ENCODE data around the gene OR10K2.
"Not testable (repeated sequence)": the region's sequence is repeated elsewhere in the genome, so short reads cannot be mapped to it uniquely, and the experiment has no call there.

OR10K2 gene

GRCh38 chr1:158457246-158457645 is 31.2 kb upstream of the OR10K2 start:
- no peak overlapping the region for H3K4me3 ChIP-seq (IDR thresholded peaks at IDR 0.05; ENCODE audit: insufficient read depth, low read depth, low read length)
- no peaks in the 10 kb centered on the region for H4K20me1 ChIP-seq (ENCODE audit: insufficient read depth)
- no peak overlapping the region for H3K4me2 ChIP-seq
- no peak for TF ChIP-seq CTCF (conservative IDR thresholded peaks at IDR 0.05; ENCODE audit: low read depth, low read length)
- H3K79me2 ChIP-seq (ENCODE audit: insufficient read depth, low read depth), result no peaks in the 10 kb centered on the region
- H3K36me3 ChIP-seq (ENCODE audit: insufficient read depth), result no peaks in the 10 kb centered on the region
- no peaks in the 10 kb centered on the region for H3K27me3 ChIP-seq (ENCODE audit: insufficient read depth, low read depth)
- no peaks in the 10 kb centered on the region for H3K4me1 ChIP-seq (ENCODE audit: low read depth, poor library complexity, severe bottlenecking)
- H3K9ac ChIP-seq, result no peak overlapping the region
- no peak overlapping the region for H2AFZ ChIP-seq (ENCODE audit: low read depth)
- H3K27ac ChIP-seq, result no peak overlapping the region

DNA sequence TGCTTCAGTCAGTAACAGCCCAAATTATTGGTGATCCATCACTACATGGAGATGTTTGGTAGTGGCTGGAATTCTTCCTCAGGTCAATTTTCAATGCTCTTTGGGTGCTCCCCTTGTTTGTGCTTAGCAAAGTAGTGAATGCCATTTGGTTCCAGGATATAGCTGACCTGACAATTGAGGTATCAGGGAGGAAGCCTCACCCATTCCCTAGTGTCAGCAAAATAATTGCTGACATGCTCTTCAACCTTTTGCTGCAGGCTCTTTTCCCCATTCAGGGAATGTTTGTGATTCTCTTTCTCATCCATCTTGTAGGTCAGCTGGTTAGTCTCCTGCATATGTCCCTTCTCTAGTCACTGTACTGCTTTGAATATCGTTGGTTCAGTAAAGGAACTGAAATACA is 28.5 kb upstream of the OR10K2 start:
- Histone ChIP-seq H3K4me2 (no peak overlapping the region), H3K36me3 (ENCODE audit: insufficient read depth) (no peaks in the 10 kb centered on the region), H3K4me1 (ENCODE audit: low read depth, poor library complexity, severe bottlenecking) (no peaks in the 10 kb centered on the region), H3K9ac (no peak overlapping the region), H2AFZ (ENCODE audit: low read depth) (no peak overlapping the region), H3K27ac (no peak overlapping the region), H4K20me1 (ENCODE audit: insufficient read depth) (no peaks in the 10 kb centered on the region), H3K79me2 (ENCODE audit: insufficient read depth, low read depth) (no peaks in the 10 kb centered on the region), H3K27me3 (ENCODE audit: insufficient read depth, low read depth) (no peaks in the 10 kb centered on the region), H3K4me3 (IDR thresholded peaks at IDR 0.05; ENCODE audit: insufficient read depth, low read depth, low read length) (no peak overlapping the region)
- TF ChIP-seq CTCF (conservative IDR thresholded peaks at IDR 0.05; ENCODE audit: low read depth, low read length), result no peak

GRCh38 chr1:158445376-158445775 is 19.3 kb upstream of the OR10K2 start:
- H4K20me1 ChIP-seq (ENCODE audit: insufficient read depth), result no peaks in the 10 kb centered on the region
- H3K4me3 ChIP-seq (IDR thresholded peaks at IDR 0.05; ENCODE audit: insufficient read depth, low read depth, low read length), result no peak overlapping the region
- no peak overlapping the region for H3K27ac ChIP-seq
- H2AFZ ChIP-seq (ENCODE audit: low read depth), result no peak overlapping the region
- H3K4me2 ChIP-seq, result no peak overlapping the region
- no peak overlapping the region for H3K9ac ChIP-seq
- H3K27me3 ChIP-seq (ENCODE audit: insufficient read depth, low read depth), result no peaks in the 10 kb centered on the region
- H3K36me3 ChIP-seq (ENCODE audit: insufficient read depth), result no peaks in the 10 kb centered on the region
- no peaks in the 10 kb centered on the region for H3K4me1 ChIP-seq (ENCODE audit: low read depth, poor library complexity, severe bottlenecking)
- H3K79me2 ChIP-seq (ENCODE audit: insufficient read depth, low read depth), result no peaks in the 10 kb centered on the region
- no peak for TF ChIP-seq CTCF (conservative IDR thresholded peaks at IDR 0.05; ENCODE audit: low read depth, low read length)

- Histone ChIP-seq H3K4me2 (no peak overlapping the region), H3K27ac (no peak overlapping the region), H3K79me2 (ENCODE audit: insufficient read depth, low read depth) (no peaks in the 10 kb centered on the region), H3K4me3 (IDR thresholded peaks at IDR 0.05; ENCODE audit: insufficient read depth, low read depth, low read length) (no peak overlapping the region), H3K27me3 (ENCODE audit: insufficient read depth, low read depth) (no peaks in the 10 kb centered on the region), H3K36me3 (ENCODE audit: insufficient read depth) (no peaks in the 10 kb centered on the region), H4K20me1 (ENCODE audit: insufficient read depth) (no peaks in the 10 kb centered on the region), H3K9ac (no peak overlapping the region), H2AFZ (ENCODE audit: low read depth) (no peak overlapping the region), H3K4me1 (ENCODE audit: low read depth, poor library complexity, severe bottlenecking) (no peaks in the 10 kb centered on the region)
- no peak for TF ChIP-seq CTCF (conservative IDR thresholded peaks at IDR 0.05; ENCODE audit: low read depth, low read length)
These were observed 8.7 kb upstream of the OR10K2 start for GRCh38 chr1:158434741-158435140.

DNA sequence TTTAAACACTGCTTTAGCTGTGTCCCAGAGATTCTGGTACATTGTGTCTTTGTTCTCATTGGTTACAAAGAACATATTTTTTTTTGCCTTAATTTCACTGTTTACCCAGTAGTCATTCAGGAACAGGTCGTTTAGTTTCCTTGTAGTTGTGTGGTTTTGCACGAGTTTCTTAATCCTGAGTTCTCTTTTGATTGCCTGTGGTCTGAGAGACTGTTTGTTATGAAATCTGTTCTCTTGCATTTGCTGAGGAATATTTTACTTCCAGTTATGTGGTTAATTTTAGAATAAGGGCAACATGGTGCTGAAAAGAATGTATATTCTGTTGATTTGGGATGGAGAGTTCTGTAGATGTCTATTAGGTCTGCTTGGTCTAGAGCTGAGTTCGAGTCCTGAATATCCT is 4.1 kb upstream of the OR10K2 start:
- H3K4me1 ChIP-seq (ENCODE audit: low read depth, poor library complexity, severe bottlenecking); H3K4me3 ChIP-seq (IDR thresholded peaks at IDR 0.05; ENCODE audit: insufficient read depth, low read depth, low read length); H3K4me2 ChIP-seq; H3K27me3 ChIP-seq (ENCODE audit: insufficient read depth, low read depth); H3K9ac ChIP-seq; H3K27ac ChIP-seq; H3K79me2 ChIP-seq (ENCODE audit: insufficient read depth, low read depth); H2AFZ ChIP-seq (ENCODE audit: low read depth); H3K36me3 ChIP-seq (ENCODE audit: insufficient read depth); H4K20me1 ChIP-seq (ENCODE audit: insufficient read depth): not testable (repeated sequence)
